Activated CD4-positive, alpha-beta T cell treated with anti-CD3 and anti-CD28 coated beads, Interleukin-2, amount 10 ng/mL, durations not matched to agents 7 days and 5 days (primary cell): ENCODE data around the gene TMEM232. TPM values are rescaled to one million over a fixed set of nuclear protein-coding genes. Genes with fewer than 3 reads are reported as not detected.

Source experiments
- CTCF ChIA-PET: fragments of 350-600 bp; sonication (Branson Sonifier 250); formaldehyde crosslinking; loops from one replicate; lab custom pipeline; 2021; ENCODE audit warnings: antibody characterized with exemption; lab: Charles Lee
- POLR2A ChIA-PET: fragments of 350-600 bp; sonication (Branson Sonifier 250); formaldehyde crosslinking; loops from one replicate; lab custom pipeline; 2021; ENCODE audit warnings: antibody characterized with exemption; lab: Charles Lee
- DNase-seq: peaks from one replicate; pipeline ENCODE4 v3.0.0-alpha.2; 2020
- H3K27ac Mint-ChIP-seq: one replicate; pipeline ENCODE4 v1.8.0; 2021; ENCODE audit warnings: mild to moderate bottlenecking, moderate library complexity, mixed read lengths
- H3K27me3 Mint-ChIP-seq: one replicate; pipeline ENCODE4 v1.8.0; 2021; ENCODE audit warnings: mixed read lengths
- H3K36me3 Mint-ChIP-seq: one replicate; pipeline ENCODE4 v1.8.0; 2021; ENCODE audit warnings: low read depth, mixed read lengths
- H3K4me1 Mint-ChIP-seq: one replicate; pipeline ENCODE4 v1.8.0; 2021; ENCODE audit warnings: mixed read lengths
- H3K4me3 Mint-ChIP-seq: one replicate; pipeline ENCODE4 v1.8.0; 2021; ENCODE audit warnings: mild to moderate bottlenecking, moderate library complexity, mixed read lengths
- H3K9me3 Mint-ChIP-seq: one replicate; pipeline ENCODE4 v1.8.0; 2021; ENCODE audit warnings: mixed read lengths
- microRNA-seq: library from miRNA; unstranded; fragments of <30 nt; microRNA quantifications from one replicate; pipeline ENCODE4 v1.2.0, GENCODE V29; 2021; ENCODE audit warnings: borderline microRNAs expressed, borderline replicate concordance
- total RNA-seq, 2 experiments: library from RNA; stranded (reverse); gene quantifications; one replicate each; pipeline ENCODE4 v1.2.3, GENCODE V29; 2021

Gene TMEM232
- total RNA-seq, 2 experiments from 2014 or later = 0.60 to 0.64 TPM

- peaks cover 2% of the 10 kb centered on the region for H3K9me3 Mint-ChIP-seq
- H3K4me3 Mint-ChIP-seq = no peak overlapping the region
- no peaks in the 10 kb centered on the region for H3K27me3 Mint-ChIP-seq
- DNase-seq = no peak
- H3K27ac Mint-ChIP-seq = no peak overlapping the region
- H3K4me1 Mint-ChIP-seq = no peaks in the 10 kb centered on the region
- CTCF ChIA-PET = interaction anchor here (1.7 kb wide), 1 partner anchor 9 kb away, joined by 4 read pairs; no protein-coding TSS in a partner anchor
- POLR2A ChIA-PET = no interaction called here
- H3K36me3 Mint-ChIP-seq = no peaks in the 10 kb centered on the region
Measured at GRCh38 chr5:110386782-110387181, 339.7 kb downstream of the TMEM232 start.

GRCh38 chr5:110383231-110383630 lies 343.2 kb downstream of the TMEM232 start:
- Mint-ChIP-seq H3K27me3 (no peaks in the 10 kb centered on the region), H3K9me3 (peaks cover 2% of the 10 kb centered on the region), H3K36me3 (no peaks in the 10 kb centered on the region), H3K27ac (no peak overlapping the region), H3K4me3 (no peak overlapping the region), H3K4me1 (no peaks in the 10 kb centered on the region)
- POLR2A ChIA-PET = no interaction called here
- DNase-seq = no peak
- CTCF ChIA-PET = no interaction called here

GRCh38 chr5:110377943-110378342 lies 348.5 kb downstream of the TMEM232 start:
- no peak overlapping the region for H3K4me3 Mint-ChIP-seq
- no peak overlapping the region for H3K27ac Mint-ChIP-seq
- DNase-seq = no peak
- H3K4me1 Mint-ChIP-seq = no peaks in the 10 kb centered on the region
- H3K9me3 Mint-ChIP-seq = no peaks in the 10 kb centered on the region
- ChIA-PET CTCF (interaction anchor here (1.0 kb wide), 1 partner anchor 9 kb away, joined by 4 read pairs; no protein-coding TSS in a partner anchor), POLR2A (no interaction called here)
- H3K36me3 Mint-ChIP-seq = no peaks in the 10 kb centered on the region
- H3K27me3 Mint-ChIP-seq = no peaks in the 10 kb centered on the region

- Mint-ChIP-seq H3K27ac (no peak overlapping the region), H3K4me3 (no peak overlapping the region), H3K9me3 (no peaks in the 10 kb centered on the region), H3K4me1 (no peaks in the 10 kb centered on the region), H3K27me3 (no peaks in the 10 kb centered on the region), H3K36me3 (no peaks in the 10 kb centered on the region)
- CTCF ChIA-PET = no interaction called here
- DNase-seq = no peak
- POLR2A ChIA-PET = no interaction called here
Measured at GRCh38 chr5:110377361-110377760, 349.1 kb downstream of the TMEM232 start.

DNA sequence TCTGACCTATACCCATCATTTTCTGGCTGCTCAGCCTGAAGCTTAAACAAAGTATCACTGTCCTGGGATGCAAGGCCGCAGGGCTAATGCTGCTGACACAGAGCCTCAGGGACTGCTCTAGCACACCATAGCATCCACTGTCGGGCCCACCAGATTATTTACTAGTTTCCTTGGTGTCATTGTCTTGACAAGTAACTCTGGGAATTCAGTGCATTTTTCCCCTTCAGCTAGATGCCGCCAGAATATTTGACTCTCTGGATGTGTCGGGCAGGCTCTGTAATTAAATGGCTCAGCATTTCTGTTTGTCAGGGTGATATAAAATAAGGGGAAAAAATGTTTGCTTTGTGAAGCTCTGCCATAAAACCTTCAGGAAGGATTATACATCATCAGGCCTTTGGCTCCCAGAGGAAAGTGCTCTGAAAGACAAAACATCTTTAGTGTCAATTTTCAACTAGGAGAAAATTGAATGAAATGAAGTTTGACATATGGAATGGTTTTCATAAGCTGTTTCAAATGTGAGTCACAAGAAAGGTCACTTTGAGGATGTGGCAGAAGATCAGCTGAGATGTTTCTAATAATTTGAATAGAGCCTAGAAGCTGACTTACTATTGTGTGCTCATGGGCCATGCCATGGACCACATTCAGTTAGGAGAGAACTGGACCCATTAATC lies 350.1 kb downstream of the TMEM232 start:
- no peak for DNase-seq

GRCh38 chr5:110371725-110372041 lies 354.8 kb downstream of the TMEM232 start:
- no peaks in the 10 kb centered on the region for H3K9me3 Mint-ChIP-seq
- CTCF ChIA-PET = no interaction called here
- H3K27me3 Mint-ChIP-seq = no peaks in the 10 kb centered on the region
- no peak for DNase-seq
- no peak overlapping the region for H3K27ac Mint-ChIP-seq
- H3K4me1 Mint-ChIP-seq = no peaks in the 10 kb centered on the region
- H3K4me3 Mint-ChIP-seq = no peak overlapping the region
- no peaks in the 10 kb centered on the region for H3K36me3 Mint-ChIP-seq
- POLR2A ChIA-PET = no interaction called here

More for the DNA sequence above, 350.1 kb downstream of the TMEM232 start:
- no peaks in the 10 kb centered on the region for H3K27me3 Mint-ChIP-seq
- ChIA-PET CTCF (no interaction called here), POLR2A (no interaction called here)
- H3K27ac Mint-ChIP-seq = no peak overlapping the region
- H3K9me3 Mint-ChIP-seq = no peaks in the 10 kb centered on the region
- no peak overlapping the region for H3K4me3 Mint-ChIP-seq
- no peaks in the 10 kb centered on the region for H3K4me1 Mint-ChIP-seq
- H3K36me3 Mint-ChIP-seq = no peaks in the 10 kb centered on the region

GRCh38 chr5:110371011-110371724 lies 355.3 kb downstream of the TMEM232 start:
- Mint-ChIP-seq H3K4me3 (no peak overlapping the region), H3K4me1 (no peaks in the 10 kb centered on the region), H3K27me3 (no peaks in the 10 kb centered on the region), H3K9me3 (no peaks in the 10 kb centered on the region), H3K36me3 (no peaks in the 10 kb centered on the region), H3K27ac (no peak overlapping the region)
- DNase-seq = no peak
- CTCF ChIA-PET = no interaction called here
- POLR2A ChIA-PET = no interaction called here

Small RNA genes within 50 kb of the gene (microRNA-seq; reads per million reads assigned to microRNA genes)
- not detected for gene MIR548F3

Other genes starting within 250 kb of the TMEM232 start
- gene SLC25A46, start 12.3 kb upstream of the TMEM232 start, total RNA-seq = 10 to 100 TPM; 39.2 to 41.4 TPM